Brain microvascular endothelial cell (primary cell): Measurements from ENCODE around the gene SSU72.

Experiments used
- DNase-seq: peaks from one replicate; pipeline ENCODE4 v3.0.0-alpha.2; 2020
- H3K27ac ChIP-seq: fragments of 250-450 bp; sonication (Bioruptor Pico); 2 replicates; pipeline ENCODE4 v1.5.1; 2020; ENCODE audit warnings: mild to moderate bottlenecking, moderate library complexity
- H3K27me3 ChIP-seq: fragments of 250-450 bp; sonication (Bioruptor Pico); replicated peaks from 2 replicates; pipeline ENCODE4 v1.5.1; 2020; ENCODE audit warnings: mild to moderate bottlenecking
- H3K36me3 ChIP-seq: fragments of 250-450 bp; sonication (Bioruptor Pico); replicated peaks from 2 replicates; pipeline ENCODE4 v1.5.1; 2020; ENCODE audit warnings: mild to moderate bottlenecking
- H3K4me3 ChIP-seq: 2 replicates; pipeline ENCODE4 v1.5.1; 2011; ENCODE audit warnings: low read depth, mild to moderate bottlenecking, control low read depth, low read length, moderate library complexity
- in situ Hi-C: cut with HindIII; loops from 2 replicates; pipeline ENCODE4 v1.10.0; 2017; ENCODE audit warnings: low sequenced_read_pairs, low pct_ligation_motif_present
- TF ChIP-seq, protein P1 (sequence below): IDR thresholded peaks from 2 replicates; pipeline ENCODE4 v1.5.1; 2011; ENCODE audit warnings: low read depth, mild to moderate bottlenecking, moderate library complexity, low read length, control low read depth, inconsistent platforms; ENCODE audit errors: missing control alignments

The SSU72 gene

GRCh38 chr1:1614204-1614953 lies 39.7 kb upstream of the SSU72 start:
- H3K27me3 ChIP-seq = no peaks in the 10 kb centered on the region
- H3K4me3 ChIP-seq = peak overlapping the region; percentile 89
- TF ChIP-seq, protein P1, sequence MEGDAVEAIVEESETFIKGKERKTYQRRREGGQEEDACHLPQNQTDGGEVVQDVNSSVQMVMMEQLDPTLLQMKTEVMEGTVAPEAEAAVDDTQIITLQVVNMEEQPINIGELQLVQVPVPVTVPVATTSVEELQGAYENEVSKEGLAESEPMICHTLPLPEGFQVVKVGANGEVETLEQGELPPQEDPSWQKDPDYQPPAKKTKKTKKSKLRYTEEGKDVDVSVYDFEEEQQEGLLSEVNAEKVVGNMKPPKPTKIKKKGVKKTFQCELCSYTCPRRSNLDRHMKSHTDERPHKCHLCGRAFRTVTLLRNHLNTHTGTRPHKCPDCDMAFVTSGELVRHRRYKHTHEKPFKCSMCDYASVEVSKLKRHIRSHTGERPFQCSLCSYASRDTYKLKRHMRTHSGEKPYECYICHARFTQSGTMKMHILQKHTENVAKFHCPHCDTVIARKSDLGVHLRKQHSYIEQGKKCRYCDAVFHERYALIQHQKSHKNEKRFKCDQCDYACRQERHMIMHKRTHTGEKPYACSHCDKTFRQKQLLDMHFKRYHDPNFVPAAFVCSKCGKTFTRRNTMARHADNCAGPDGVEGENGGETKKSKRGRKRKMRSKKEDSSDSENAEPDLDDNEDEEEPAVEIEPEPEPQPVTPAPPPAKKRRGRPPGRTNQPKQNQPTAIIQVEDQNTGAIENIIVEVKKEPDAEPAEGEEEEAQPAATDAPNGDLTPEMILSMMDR = no peak
- in situ Hi-C loops = no loop called here
- peaks cover 3% of the 10 kb centered on the region for H3K36me3 ChIP-seq
- H3K27ac ChIP-seq = peak overlapping the region; percentile 100
- peak; percentile 86 for DNase-seq

- H3K4me3 ChIP-seq = peak overlapping the region; percentile 89
- no peak for DNase-seq
- in situ Hi-C loops = no loop called here
- no peak overlapping the region for H3K27ac ChIP-seq
- no peaks in the 10 kb centered on the region for H3K27me3 ChIP-seq
- TF ChIP-seq, protein P1 = no peak
- peaks cover 3% of the 10 kb centered on the region for H3K36me3 ChIP-seq
Observed at GRCh38 chr1:1613509-1614082, 38.9 kb upstream of the SSU72 start.

- TF ChIP-seq, protein P1 = no peak
- in situ Hi-C loops = no loop called here
- no peak for DNase-seq
- no peaks in the 10 kb centered on the region for H3K36me3 ChIP-seq
- H3K27me3 ChIP-seq = no peaks in the 10 kb centered on the region
- H3K27ac ChIP-seq = no peak overlapping the region
- no peak overlapping the region for H3K4me3 ChIP-seq
Observed at GRCh38 chr1:1612104-1612400, 37.4 kb upstream of the SSU72 start.

DNA sequence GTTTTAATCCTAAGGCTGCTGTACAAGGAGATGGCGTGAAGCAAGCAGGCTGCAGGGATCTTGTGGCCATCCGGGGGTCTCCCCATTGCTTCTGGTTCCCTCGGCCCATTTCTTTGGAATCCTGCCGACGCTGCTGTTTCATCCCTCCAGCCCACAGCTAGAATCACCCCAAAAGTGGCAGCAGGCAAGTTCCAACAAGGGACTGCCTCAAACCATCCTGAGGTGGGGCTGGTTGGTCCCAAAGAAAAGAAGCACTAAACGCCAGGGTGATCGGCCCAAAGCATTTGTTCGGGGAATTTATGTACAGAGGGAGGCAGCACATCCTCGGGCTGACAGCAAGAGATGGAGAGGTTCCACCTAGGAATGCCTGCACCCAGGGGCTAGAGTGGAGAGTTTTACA lies 36.1 kb upstream of the SSU72 start:
- in situ Hi-C loops = no loop called here

DNA sequence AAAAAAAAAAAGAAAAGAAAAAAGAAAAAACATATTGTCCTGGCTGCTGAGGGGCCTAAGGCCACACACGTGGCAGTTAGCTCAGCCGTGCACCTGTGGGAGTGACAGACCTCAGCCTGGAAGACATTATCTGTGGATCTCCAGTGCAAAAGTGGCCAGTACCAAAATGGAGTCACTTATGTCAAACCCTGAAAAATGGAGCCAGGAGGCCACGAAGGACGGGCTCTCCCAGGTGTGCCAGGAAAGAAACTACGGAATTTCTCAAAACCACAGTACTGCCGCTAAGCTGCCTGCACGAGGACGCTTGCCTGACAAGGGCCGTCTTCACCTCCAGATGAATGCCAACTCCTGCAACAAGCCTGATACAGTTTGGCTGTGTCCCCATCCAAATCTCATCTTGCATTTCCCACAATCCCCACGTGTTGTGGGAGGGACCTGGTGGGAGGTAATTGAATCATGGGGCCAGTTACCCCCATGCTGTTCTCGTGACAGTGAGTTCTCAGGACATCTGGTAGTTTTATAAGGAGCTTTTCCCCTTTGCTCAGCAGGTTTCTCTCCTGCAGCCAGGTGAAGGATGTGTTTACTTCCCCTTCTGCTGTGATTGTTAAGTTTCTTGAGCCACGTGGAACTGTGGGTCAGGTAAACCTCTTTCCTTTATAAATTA lies 35.3 kb upstream of the SSU72 start:
- Histone ChIP-seq H3K4me3 (no peak overlapping the region), H3K27me3 (no peaks in the 10 kb centered on the region), H3K27ac (no peak overlapping the region), H3K36me3 (no peaks in the 10 kb centered on the region)
- DNase-seq = no peak
- in situ Hi-C loops = no loop called here
- TF ChIP-seq, protein P1 = no peak

More for the DNA sequence above, 36.1 kb upstream of the SSU72 start:
- no peak for DNase-seq
- no peaks in the 10 kb centered on the region for H3K36me3 ChIP-seq
- TF ChIP-seq, protein P1 = no peak
- H3K27me3 ChIP-seq = no peaks in the 10 kb centered on the region
- no peak overlapping the region for H3K4me3 ChIP-seq
- H3K27ac ChIP-seq = no peak overlapping the region
